GM18858 (cell line): ENCODE data around the gene LRRC17.
"Not testable (repeated sequence)": the region's sequence is repeated elsewhere in the genome, so short reads cannot be mapped to it uniquely, and the experiment has no call there.

Experiments used
- ATAC-seq: cut with Tn5 transposase; IDR thresholded peaks from one replicate; pipeline ENCODE4 v1.9.1; 2021; ENCODE audit not compliant: unreplicated experiment

LRRC17 gene

DNA sequence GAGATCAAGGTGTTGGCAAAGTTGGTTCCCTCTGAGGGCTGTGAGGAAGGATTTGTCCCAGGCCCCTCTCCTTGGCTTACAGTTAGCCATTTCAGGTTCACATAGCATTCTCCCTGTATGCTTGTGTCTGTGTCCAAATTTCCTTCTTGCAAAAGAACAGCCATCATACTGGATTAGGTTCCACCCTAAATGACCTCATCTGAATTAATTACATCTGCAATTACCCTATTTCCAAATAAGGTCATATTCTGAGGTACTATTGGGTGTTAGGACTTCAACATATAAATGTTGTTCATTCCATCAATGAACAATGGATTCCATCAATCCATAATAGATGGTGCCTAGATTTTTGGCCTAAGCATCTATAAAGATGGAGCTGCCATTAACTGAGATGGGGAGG is 16.2 kb upstream of the LRRC17 start:
- ATAC-seq: no peak

GRCh38 chr7:102897211-102897631 is 15.6 kb upstream of the LRRC17 start:
- no peak for ATAC-seq

- no peak for ATAC-seq
Measured at GRCh38 chr7:102897856-102898531, 14.8 kb upstream of the LRRC17 start.

DNA sequence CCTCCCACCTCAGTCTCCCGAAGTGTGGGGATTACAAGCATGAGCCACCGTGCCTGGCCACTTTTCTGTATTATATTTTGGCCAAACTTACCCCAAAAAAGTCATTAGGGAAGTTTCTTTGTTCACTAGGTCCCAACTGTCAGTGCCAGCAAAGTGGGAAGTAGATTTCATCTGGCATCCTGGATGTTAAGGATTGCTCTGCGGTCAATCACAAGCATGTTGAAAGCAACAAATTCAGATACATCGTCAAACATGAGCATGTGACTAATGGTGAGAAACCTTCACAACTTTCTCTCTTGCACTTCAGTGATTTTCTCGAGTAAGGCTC is 14.3 kb upstream of the LRRC17 start:
- ATAC-seq: no peak

DNA sequence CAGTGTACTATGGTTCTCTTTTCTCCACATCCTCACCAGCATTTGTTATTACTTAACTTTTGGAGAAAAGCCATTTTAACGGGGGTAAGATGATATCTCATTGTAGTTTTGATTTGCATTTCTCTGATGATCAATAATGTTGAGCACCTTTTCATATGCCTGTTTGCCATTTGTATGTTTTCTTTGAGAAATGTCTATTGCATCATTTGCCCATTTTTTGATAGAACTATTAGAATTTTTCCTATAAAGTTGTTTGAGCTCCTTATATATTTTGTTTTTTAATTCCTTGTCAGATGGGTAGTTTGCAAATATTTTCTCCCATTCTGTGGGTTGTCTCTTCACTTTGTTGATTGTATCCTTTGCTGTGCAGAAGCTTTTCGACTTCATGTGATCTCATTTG is 10.7 kb upstream of the LRRC17 start:
- ATAC-seq: not testable (repeated sequence)

- not testable (repeated sequence) for ATAC-seq
Measured at GRCh38 chr7:102903576-102903975, 9.2 kb upstream of the LRRC17 start.

DNA sequence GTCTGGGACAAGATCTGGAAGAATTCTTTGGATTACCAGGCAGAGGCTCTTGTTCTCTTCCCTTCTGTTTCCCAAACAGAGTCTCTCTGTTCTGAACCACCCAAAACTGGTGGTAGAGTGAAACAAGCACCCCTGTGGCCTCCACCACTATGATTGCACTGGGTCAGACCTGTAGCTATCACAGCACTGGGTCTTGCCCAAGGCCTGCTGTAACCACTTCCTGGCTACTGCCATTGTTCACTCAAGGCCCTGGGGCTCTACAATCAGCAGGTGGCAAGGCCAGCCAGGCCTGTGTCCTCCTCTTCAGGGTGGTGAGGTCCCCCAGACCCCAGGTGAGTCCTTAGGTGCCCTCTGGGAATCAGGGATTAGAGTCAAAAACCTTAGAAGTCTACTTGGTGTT is 4.1 kb upstream of the LRRC17 start:
- ATAC-seq: no peak

DNA sequence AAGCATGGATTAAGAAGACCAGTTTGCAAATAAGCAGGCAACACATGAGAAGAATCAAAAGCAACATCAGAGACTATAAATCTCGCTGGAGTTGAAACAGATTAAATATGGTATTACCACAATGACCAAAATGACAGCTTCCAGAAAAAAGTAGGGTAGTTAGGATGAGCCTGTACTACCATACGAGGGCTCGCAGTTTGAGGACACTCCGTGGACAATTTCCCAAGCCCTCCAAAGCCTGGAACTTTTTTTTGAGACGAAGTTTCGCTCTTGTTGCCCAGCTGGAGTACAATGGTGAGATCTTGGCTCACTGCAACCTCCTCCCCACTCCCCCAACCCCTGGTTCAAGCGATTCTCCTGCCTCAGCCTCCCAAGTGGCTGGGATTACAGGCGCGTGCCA is 1.0 kb downstream of the LRRC17 start:
- ATAC-seq: no peak

GRCh38 chr7:102914585-102914984 is 1.8 kb downstream of the LRRC17 start:
- no peak for ATAC-seq

GRCh38 chr7:102916426-102916825 is 3.6 kb downstream of the LRRC17 start:
- ATAC-seq: no peak

- no peak for ATAC-seq
Measured at GRCh38 chr7:102916881-102917280, 4.1 kb downstream of the LRRC17 start.

- ATAC-seq: no peak
Measured at GRCh38 chr7:102917436-102918353, 4.9 kb downstream of the LRRC17 start.

DNA sequence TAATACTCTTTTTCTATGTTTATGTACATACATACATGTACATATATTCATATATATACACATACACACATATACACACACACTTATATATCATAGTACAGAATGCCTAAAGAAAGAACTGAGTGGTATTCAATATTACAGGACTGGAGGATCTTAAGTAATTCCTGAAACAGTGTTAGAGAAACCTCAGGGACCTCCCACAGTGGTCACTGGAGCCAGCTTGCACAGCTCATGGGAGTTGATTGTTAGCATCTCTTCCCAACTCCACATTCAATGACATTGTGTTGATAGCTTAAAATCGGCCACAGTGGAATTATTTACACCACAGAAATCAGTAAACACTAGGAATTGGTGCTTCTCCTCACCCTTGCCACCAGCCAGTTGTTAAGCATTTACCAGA is 6.0 kb downstream of the LRRC17 start:
- ATAC-seq: no peak

GRCh38 chr7:102925976-102926782 is 13.4 kb downstream of the LRRC17 start:
- ATAC-seq: no peak

DNA sequence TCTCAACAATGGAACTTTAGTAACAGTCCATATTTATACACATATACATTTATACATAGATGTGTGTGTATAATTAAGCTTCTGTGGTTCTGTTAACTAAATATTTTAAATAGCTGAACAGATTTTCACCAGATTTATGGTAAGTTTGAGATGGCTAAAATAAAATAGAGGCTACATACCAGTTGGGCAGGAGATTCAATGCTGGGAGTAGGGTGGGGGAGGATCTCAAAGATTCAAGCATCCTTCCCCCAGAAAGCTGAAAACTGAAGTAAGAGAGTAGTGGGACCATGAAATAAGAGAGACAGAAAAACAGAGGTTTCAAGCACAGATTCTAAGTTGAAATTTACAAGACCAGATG is 14.0 kb downstream of the LRRC17 start:
- no peak for ATAC-seq

DNA sequence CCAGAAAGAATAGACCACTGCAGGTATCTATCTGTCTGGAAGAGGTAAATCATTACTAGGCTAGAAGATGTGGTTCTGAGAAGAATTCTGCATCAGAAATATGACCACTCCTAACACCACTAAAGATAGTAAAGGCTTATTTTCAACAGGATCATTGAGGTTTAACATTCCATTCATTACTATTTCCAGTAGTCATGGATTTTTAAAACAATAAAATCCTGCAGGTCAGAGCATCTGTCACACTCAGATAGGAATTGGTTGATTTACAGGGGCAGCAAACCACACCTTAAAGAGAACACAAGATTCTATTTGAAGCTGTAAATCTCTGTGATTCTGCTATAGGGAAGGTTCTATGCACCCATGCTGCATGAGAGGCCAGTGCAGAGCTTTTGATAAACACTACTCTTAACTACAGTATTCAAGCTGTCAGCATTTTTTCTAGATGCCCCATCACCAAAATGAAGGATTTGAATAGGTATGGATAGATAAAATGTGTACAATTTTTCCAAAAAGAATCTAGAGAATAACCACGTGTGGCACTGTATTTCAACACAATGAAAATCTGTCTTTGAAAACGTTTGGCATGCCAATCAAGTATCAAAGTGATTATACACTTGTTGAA is 14.6 kb downstream of the LRRC17 start:
- no peak for ATAC-seq

GRCh38 chr7:102931757-102932156 is 19.0 kb downstream of the LRRC17 start:
- no peak for ATAC-seq

DNA sequence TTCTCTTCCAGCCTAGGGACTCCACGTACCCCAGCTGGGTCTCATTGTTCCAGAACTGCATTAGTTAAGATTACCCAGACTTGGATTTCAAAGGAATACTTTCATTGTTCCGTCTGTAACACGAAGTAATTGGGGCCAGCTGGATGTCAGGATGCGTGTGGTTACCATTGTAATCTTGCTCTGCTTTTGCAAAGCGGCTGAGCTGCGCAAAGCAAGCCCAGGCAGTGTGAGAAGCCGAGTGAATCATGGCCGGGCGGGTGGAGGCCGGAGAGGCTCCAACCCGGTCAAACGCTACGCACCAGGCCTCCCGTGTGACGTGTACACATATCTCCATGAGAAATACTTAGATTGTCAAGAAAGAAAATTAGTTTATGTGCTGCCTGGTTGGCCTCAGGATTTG is 21.0 kb downstream of the LRRC17 start:
- ATAC-seq: no peak

DNA sequence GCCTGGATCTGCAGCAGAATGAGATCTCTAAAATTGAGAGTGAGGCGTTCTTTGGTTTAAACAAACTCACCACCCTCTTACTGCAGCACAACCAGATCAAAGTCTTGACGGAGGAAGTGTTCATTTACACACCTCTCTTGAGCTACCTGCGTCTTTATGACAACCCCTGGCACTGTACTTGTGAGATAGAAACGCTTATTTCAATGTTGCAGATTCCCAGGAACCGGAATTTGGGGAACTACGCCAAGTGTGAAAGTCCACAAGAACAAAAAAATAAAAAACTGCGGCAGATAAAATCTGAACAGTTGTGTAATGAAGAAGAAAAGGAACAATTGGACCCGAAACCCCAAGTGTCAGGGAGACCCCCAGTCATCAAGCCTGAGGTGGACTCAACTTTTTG is 21.4 kb downstream of the LRRC17 start:
- no peak for ATAC-seq

DNA sequence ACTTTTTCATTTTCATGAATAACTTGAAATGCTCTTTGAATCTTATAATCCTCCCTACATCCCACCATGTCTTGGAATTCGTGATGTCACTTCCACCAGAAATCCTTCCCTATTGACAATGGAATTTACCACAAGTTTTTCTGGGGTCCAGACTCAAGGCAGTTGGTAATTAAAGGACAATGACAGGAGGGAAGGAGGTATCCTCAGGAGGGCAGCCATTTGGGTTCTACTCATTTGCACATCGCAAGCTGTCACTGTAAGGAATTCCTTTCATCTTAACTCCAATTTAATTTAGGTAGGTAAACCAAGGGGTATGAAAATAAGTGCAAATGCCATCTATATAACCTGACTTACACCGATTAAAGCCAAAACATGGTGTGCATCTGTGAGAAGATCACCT is 21.9 kb downstream of the LRRC17 start:
- ATAC-seq: no peak

DNA sequence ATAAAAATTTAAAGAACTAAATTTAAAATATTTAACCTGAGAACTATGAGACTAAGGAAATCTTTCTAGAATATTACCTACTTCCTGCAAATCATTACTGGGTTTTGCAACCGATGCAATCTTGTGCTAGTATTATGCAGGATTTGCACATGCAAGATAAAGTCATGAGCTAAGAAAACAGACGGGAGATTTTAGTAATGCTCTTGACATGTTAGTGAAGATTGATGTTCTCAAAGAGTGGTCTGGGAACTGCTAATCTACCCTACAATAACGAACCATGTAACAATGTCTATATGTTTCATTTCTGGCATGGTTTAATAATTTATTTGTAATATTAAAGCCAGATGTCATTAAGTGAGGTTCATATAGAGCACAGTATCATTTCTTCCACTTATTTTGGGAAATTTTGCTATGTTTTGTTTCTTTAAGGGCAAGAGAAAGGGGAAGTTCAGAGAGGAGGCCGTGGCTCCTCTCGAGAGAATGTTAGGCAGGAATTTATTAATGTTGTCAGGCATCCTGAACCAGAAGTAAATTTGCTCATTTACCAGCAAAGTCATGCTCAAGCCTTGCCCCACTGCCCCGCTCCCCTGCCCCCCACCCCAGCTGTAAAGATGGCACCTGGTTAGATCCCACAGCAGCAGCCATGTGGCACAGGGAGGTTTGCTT is 22.8 kb downstream of the LRRC17 start:
- no peak for ATAC-seq
